HepG2 (cell line): ENCODE data around the gene PKD2L1. TPM values are rescaled to one million over a fixed set of nuclear protein-coding genes. Genes with fewer than 3 reads are reported as not detected.

Source experiments
- CENPX ChIP-seq: sonication (generic); formaldehyde crosslinking; IDR thresholded peaks from 2 replicates; pipeline ENCODE4 v1.9.0; 2021; ENCODE audit warnings: mild to moderate bottlenecking, missing genetic modification reagents, moderate library complexity
- GABPA ChIP-seq, 2 experiments: IDR thresholded peaks; 2 replicates each; pipeline ENCODE4 v1.6.1; 2011 to 2016; ENCODE audit warnings: low read depth in 2 of 2, low read length in 1 of 2, missing biosample characterization in 1 of 2, missing genetic modification characterization in 1 of 2
- GTF2F1 ChIP-seq: fragments of 150-350 bp; IDR thresholded peaks from 2 replicates; pipeline ENCODE4 v1.6.1; 2014; ENCODE audit warnings: low read length
- HDAC2 ChIP-seq: sonication (generic); formaldehyde crosslinking; IDR thresholded peaks from 2 replicates; pipeline ENCODE4 v1.4.0; 2020; ENCODE audit warnings: missing genetic modification reagents
- MTA1 ChIP-seq: sonication (generic); formaldehyde crosslinking; IDR thresholded peaks from 2 replicates; pipeline ENCODE4 v1.4.0; 2020; ENCODE audit warnings: missing genetic modification reagents, mild to moderate bottlenecking, borderline replicate concordance
- NFATC3 ChIP-seq: sonication (generic); formaldehyde crosslinking; IDR thresholded peaks from 2 replicates; pipeline ENCODE4 v1.5.1; 2020; ENCODE audit warnings: mild to moderate bottlenecking, missing genetic modification reagents
- RBAK ChIP-seq: sonication (generic); formaldehyde crosslinking; IDR thresholded peaks from 2 replicates; pipeline ENCODE4 v1.5.1; 2020; ENCODE audit warnings: mild to moderate bottlenecking, missing genetic modification reagents
- SSRP1 ChIP-seq: IDR thresholded peaks from 2 replicates; pipeline ENCODE4 v1.6.1; 2016; ENCODE audit warnings: control low read depth
- TAF1 ChIP-seq: sonication (generic); formaldehyde crosslinking; IDR thresholded peaks from 2 replicates; pipeline ENCODE4 v1.4.0; 2020; ENCODE audit warnings: missing genetic modification reagents
- ZBTB21 ChIP-seq: sonication (generic); formaldehyde crosslinking; IDR thresholded peaks from 2 replicates; pipeline ENCODE4 v1.4.0; 2020; ENCODE audit warnings: missing genetic modification reagents
- ZFP82 ChIP-seq: sonication (generic); formaldehyde crosslinking; IDR thresholded peaks from 2 replicates; pipeline ENCODE4 v1.5.1; 2020; ENCODE audit warnings: mild to moderate bottlenecking, missing genetic modification reagents, borderline replicate concordance
- ZFP90 ChIP-seq: sonication (generic); formaldehyde crosslinking; IDR thresholded peaks from 2 replicates; pipeline ENCODE4 v1.8.0; 2022; ENCODE audit warnings: missing genetic modification reagents, mild to moderate bottlenecking, inconsistent platforms, borderline replicate concordance
- ZNF256 ChIP-seq: sonication (generic); formaldehyde crosslinking; conservative IDR thresholded peaks from 2 replicates; pipeline ENCODE4 v1.4.0; 2020; ENCODE audit warnings: missing genetic modification reagents
- ZNF354B ChIP-seq: sonication (generic); formaldehyde crosslinking; IDR thresholded peaks from 2 replicates; pipeline ENCODE4 v1.8.0; 2022; ENCODE audit warnings: mild to moderate bottlenecking, missing genetic modification reagents
- ZNF616 ChIP-seq: sonication (generic); formaldehyde crosslinking; IDR thresholded peaks from 2 replicates; pipeline ENCODE4 v1.5.0; 2020; ENCODE audit warnings: low read depth, mild to moderate bottlenecking, missing genetic modification reagents
- ZNF724P ChIP-seq: sonication (generic); formaldehyde crosslinking; IDR thresholded peaks from 2 replicates; pipeline ENCODE4 v1.8.0; 2022; ENCODE audit warnings: missing genetic modification reagents, borderline replicate concordance
- ZNF781 ChIP-seq: sonication (generic); formaldehyde crosslinking; IDR thresholded peaks from 2 replicates; pipeline ENCODE4 v1.5.1; 2020; ENCODE audit warnings: borderline replicate concordance, mild to moderate bottlenecking, missing genetic modification reagents; ENCODE audit errors: not compliant biosample characterization
- ZNF839 ChIP-seq: sonication (generic); formaldehyde crosslinking; IDR thresholded peaks from 2 replicates; pipeline ENCODE4 v1.4.0; 2020; ENCODE audit warnings: missing genetic modification reagents, mild to moderate bottlenecking, borderline replicate concordance
- ZNF850 ChIP-seq: sonication (generic); formaldehyde crosslinking; conservative IDR thresholded peaks from 2 replicates; pipeline ENCODE4 v1.9.0; 2021; ENCODE audit warnings: mild to moderate bottlenecking, missing genetic modification reagents
- ZNF891 ChIP-seq: sonication (generic); formaldehyde crosslinking; IDR thresholded peaks from 2 replicates; pipeline ENCODE4 v1.5.0; 2020; ENCODE audit warnings: mild to moderate bottlenecking, missing genetic modification reagents
- ZSCAN22 ChIP-seq: sonication (generic); formaldehyde crosslinking; IDR thresholded peaks from 2 replicates; pipeline ENCODE4 v1.4.0; 2020; ENCODE audit warnings: mild to moderate bottlenecking, missing genetic modification reagents
- polyA plus RNA-seq, 8 experiments: library from polyadenylated mRNA; depleted of rRNA in 3 of 8; stranded (reverse) in 7 of 8; unstranded in 1 of 8; fragments of >200 nt; fragmentation: Illumina TruSeq in 4 of 8; extraction: Trizol in 4 of 8; gene quantifications; 2 replicates each; pipeline versions ENCODE4 v1.2.1 to v1.2.3, GENCODE V29; 2011 to 2016; ENCODE audit warnings: low read depth in 4 of 8, missing spikeins in 1 of 8, mixed read lengths in 1 of 8; ENCODE audit not compliant: insufficient read depth in 1 of 8
- total RNA-seq, 5 experiments: library from RNA; depleted of rRNA; stranded (reverse); fragments of >200 nt; fragmentation: Illumina TruSeq; extraction: Trizol; gene quantifications; 2 replicates each; pipeline ENCODE4 v1.2.3, GENCODE V29; 2016; ENCODE audit warnings: low read depth in 1 of 5
- TF ChIP-seq, protein P1 (sequence below): IDR thresholded peaks from 2 replicates; pipeline ENCODE4 v1.6.1; 2016; ENCODE audit warnings: mild to moderate bottlenecking, missing biosample characterization, missing genetic modification reagents
- TF ChIP-seq, protein P2 (sequence below): sonication (generic); formaldehyde crosslinking; IDR thresholded peaks from 2 replicates; pipeline ENCODE4 v1.5.0; 2020; ENCODE audit warnings: mild to moderate bottlenecking, missing genetic modification reagents
- TF ChIP-seq, protein P3 (sequence below): sonication (generic); formaldehyde crosslinking; IDR thresholded peaks from 2 replicates; pipeline ENCODE4 v1.4.0; 2020; ENCODE audit warnings: missing genetic modification reagents, borderline replicate concordance

Gene PKD2L1
- total and polyA plus RNA-seq, 2 of the 13 experiments (the other 11 are each of a cell fraction or from before 2014, with no cell fraction given): 0.07 to 0.15 TPM

DNA sequence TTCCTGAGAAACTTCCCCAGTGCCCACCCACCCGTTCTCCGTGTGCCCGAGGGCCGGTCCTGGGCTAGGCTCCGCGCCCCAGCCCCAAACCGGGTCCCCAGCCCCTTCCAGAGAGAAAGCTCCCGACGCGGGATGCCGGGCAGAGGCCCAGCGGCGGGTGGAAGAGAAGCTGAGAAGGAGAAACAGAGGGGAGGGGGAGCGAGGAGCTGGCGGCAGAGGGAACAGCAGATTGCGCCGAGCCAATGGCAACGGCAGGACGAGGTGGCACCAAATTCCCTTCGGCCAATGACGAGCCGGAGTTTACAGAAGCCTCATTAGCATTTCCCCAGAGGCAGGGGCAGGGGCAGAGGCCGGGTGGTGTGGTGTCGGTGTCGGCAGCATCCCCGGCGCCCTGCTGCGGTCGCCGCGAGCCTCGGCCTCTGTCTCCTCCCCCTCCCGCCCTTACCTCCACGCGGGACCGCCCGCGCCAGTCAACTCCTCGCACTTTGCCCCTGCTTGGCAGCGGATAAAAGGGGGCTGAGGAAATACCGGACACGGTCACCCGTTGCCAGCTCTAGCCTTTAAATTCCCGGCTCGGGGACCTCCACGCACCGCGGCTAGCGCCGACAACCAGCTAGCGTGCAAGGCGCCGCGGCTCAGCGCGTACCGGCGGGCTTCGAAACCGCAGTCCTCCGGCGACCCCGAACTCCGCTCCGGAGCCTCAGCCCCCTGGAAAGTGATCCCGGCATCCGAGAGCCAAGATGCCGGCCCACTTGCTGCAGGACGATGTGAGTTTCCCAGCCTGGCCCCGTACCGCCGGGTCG lies 16.9 kb upstream of the PKD2L1 start, which contains the start of gene SCD (continued):
- TF ChIP-seq TAF1 (CRISPR knock-in tag) (peak; percentile 87), SSRP1 (CRISPR knock-in tag) (no peak), ZNF724P (CRISPR knock-in tag) (no peak; the same call in 1 of the 2 replicates), ZNF354B (CRISPR knock-in tag) (no peak), ZNF781 (CRISPR knock-in tag) (no peak), ZNF256 (CRISPR knock-in tag) (no peak), ZSCAN22 (CRISPR knock-in tag) (no peak), HDAC2 (peak; percentile 70; the same call in 1 of the 2 replicates), CENPX (CRISPR knock-in tag) (no peak), GTF2F1 (no peak), ZBTB21 (CRISPR knock-in tag) (no peak), ZNF850 (CRISPR knock-in tag) (no peak), ZNF839 (CRISPR knock-in tag) (peak; percentile 63; the same call in 1 of the 2 replicates), ZFP90 (CRISPR knock-in tag) (peak; percentile 93), ZFP82 (CRISPR knock-in tag) (0 out of 2 replicates have a peak, but pooled peaks have one; percentile 60), ZNF891 (0 out of 2 replicates have a peak, but pooled peaks have one; percentile 22), ZNF616 (CRISPR knock-in tag) (no peak), RBAK (no peak), NFATC3 (no peak), MTA1 (CRISPR knock-in tag) (peak; percentile 71; the same call in 1 of the 2 replicates), GABPA (IDR thresholded peaks at IDR 0.05; ENCODE audit: low read depth, low read length) (no peak), GABPA (CRISPR knock-in tag; IDR thresholded peaks at IDR 0.05; ENCODE audit: low read depth) (no peak)
- TF ChIP-seq, protein P1, sequence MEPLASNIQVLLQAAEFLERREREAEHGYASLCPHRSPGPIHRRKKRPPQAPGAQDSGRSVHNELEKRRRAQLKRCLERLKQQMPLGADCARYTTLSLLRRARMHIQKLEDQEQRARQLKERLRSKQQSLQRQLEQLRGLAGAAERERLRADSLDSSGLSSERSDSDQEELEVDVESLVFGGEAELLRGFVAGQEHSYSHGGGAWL (CRISPR knock-in tag): 0 out of 2 replicates have a peak, but pooled peaks have one; percentile 23
- TF ChIP-seq, protein P2, sequence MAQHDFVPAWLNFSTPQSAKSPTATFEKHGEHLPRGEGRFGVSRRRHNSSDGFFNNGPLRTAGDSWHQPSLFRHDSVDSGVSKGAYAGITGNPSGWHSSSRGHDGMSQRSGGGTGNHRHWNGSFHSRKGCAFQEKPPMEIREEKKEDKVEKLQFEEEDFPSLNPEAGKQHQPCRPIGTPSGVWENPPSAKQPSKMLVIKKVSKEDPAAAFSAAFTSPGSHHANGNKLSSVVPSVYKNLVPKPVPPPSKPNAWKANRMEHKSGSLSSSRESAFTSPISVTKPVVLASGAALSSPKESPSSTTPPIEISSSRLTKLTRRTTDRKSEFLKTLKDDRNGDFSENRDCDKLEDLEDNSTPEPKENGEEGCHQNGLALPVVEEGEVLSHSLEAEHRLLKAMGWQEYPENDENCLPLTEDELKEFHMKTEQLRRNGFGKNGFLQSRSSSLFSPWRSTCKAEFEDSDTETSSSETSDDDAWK (CRISPR knock-in tag): no peak
- TF ChIP-seq, protein P3, sequence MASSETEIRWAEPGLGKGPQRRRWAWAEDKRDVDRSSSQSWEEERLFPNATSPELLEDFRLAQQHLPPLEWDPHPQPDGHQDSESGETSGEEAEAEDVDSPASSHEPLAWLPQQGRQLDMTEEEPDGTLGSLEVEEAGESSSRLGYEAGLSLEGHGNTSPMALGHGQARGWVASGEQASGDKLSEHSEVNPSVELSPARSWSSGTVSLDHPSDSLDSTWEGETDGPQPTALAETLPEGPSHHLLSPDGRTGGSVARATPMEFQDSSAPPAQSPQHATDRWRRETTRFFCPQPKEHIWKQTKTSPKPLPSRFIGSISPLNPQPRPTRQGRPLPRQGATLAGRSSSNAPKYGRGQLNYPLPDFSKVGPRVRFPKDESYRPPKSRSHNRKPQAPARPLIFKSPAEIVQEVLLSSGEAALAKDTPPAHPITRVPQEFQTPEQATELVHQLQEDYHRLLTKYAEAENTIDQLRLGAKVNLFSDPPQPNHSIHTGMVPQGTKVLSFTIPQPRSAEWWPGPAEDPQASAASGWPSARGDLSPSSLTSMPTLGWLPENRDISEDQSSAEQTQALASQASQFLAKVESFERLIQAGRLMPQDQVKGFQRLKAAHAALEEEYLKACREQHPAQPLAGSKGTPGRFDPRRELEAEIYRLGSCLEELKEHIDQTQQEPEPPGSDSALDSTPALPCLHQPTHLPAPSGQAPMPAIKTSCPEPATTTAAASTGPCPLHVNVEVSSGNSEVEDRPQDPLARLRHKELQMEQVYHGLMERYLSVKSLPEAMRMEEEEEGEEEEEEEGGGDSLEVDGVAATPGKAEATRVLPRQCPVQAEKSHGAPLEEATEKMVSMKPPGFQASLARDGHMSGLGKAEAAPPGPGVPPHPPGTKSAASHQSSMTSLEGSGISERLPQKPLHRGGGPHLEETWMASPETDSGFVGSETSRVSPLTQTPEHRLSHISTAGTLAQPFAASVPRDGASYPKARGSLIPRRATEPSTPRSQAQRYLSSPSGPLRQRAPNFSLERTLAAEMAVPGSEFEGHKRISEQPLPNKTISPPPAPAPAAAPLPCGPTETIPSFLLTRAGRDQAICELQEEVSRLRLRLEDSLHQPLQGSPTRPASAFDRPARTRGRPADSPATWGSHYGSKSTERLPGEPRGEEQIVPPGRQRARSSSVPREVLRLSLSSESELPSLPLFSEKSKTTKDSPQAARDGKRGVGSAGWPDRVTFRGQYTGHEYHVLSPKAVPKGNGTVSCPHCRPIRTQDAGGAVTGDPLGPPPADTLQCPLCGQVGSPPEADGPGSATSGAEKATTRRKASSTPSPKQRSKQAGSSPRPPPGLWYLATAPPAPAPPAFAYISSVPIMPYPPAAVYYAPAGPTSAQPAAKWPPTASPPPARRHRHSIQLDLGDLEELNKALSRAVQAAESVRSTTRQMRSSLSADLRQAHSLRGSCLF: no peak
